GM12872 (cell line): ENCODE measurements around the gene DNMT1.

Experiments
- CTCF ChIP-seq: IDR thresholded peaks from 3 replicates; pipeline ENCODE4 v1.5.1; 2011; ENCODE audit warnings: low read depth, mild to moderate bottlenecking, low read length, moderate library complexity; ENCODE audit not compliant: insufficient read depth

DNMT1 gene

GRCh38 chr19:10093295-10094186 lies 101.2 kb downstream of the DNMT1 start:
- TF ChIP-seq CTCF, result no peak

GRCh38 chr19:10092648-10093294 lies 102.0 kb downstream of the DNMT1 start:
- no peak for TF ChIP-seq CTCF

- TF ChIP-seq CTCF, result no peak
These were observed 102.7 kb downstream of the DNMT1 start for GRCh38 chr19:10091895-10092641.

- no peak for TF ChIP-seq CTCF
These were observed 103.4 kb downstream of the DNMT1 start for GRCh38 chr19:10091370-10091687.

- TF ChIP-seq CTCF, result no peak
These were observed 104.9 kb downstream of the DNMT1 start for GRCh38 chr19:10089801-10090375.

- TF ChIP-seq CTCF, result no peak
These were observed 105.7 kb downstream of the DNMT1 start for GRCh38 chr19:10088949-10089554.
